Measurements from ENCODE around the gene PHTF2.

- TF ChIP-seq TAF1 (IDR thresholded peaks at IDR 0.05; ENCODE audit: borderline replicate concordance, insufficient read depth, low read length) (no peak), REST (IDR thresholded peaks at IDR 0.05; ENCODE audit: insufficient read depth in 1 of 2, low read depth in 2 of 2, low read length in 2 of 2) (no peak), POLR2AphosphoS5 (IDR thresholded peaks at IDR 0.05; ENCODE audit: low read depth, low read length) (no peak)
Observed at GRCh38 chr7:77950548-77950947, 152.0 kb downstream of the PHTF2 start.

Measured in PFSK-1 (cell line).